ENCODE data around the gene L2HGDH. TPM values are rescaled to one million over a fixed set of nuclear protein-coding genes. Genes with fewer than 3 reads are reported as not detected.

The L2HGDH gene
- total and polyA plus RNA-seq, 10 of the 15 experiments (the other 5 are each of a cell fraction or from before 2014, with no cell fraction given), result 2.6 to 18.3 (median 13.5) TPM

DNA sequence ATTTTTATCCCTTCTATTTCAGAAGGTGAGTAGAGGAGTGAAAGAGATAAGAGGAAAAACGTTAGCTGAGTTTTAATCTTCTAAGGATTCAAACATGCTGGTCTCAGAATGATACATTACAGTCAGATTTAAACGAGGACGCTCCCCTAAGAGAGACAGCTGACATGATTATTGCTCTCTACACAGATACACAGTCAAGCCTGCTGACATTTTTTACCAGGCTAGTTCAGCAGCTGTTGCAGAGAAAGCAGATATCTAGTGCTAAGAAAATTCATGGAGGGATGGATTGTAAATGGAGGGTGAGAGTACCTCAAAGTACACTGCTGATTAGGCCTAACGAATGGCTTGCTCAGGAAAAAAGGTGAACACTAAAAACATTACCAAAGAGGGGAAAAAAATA, 48.7 kb downstream of the L2HGDH start (continued):
- TF ChIP-seq, protein P1, sequence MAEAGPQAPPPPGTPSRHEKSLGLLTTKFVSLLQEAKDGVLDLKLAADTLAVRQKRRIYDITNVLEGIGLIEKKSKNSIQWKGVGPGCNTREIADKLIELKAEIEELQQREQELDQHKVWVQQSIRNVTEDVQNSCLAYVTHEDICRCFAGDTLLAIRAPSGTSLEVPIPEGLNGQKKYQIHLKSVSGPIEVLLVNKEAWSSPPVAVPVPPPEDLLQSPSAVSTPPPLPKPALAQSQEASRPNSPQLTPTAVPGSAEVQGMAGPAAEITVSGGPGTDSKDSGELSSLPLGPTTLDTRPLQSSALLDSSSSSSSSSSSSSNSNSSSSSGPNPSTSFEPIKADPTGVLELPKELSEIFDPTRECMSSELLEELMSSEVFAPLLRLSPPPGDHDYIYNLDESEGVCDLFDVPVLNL (IDR thresholded peaks at IDR 0.05; ENCODE audit: low read depth, low read length), result no peak
- TF ChIP-seq NFXL1 (IDR thresholded peaks at IDR 0.05; ENCODE audit: borderline replicate concordance) (no peak), ZNF207 (IDR thresholded peaks at IDR 0.05; ENCODE audit: borderline replicate concordance) (no peak)

DNA sequence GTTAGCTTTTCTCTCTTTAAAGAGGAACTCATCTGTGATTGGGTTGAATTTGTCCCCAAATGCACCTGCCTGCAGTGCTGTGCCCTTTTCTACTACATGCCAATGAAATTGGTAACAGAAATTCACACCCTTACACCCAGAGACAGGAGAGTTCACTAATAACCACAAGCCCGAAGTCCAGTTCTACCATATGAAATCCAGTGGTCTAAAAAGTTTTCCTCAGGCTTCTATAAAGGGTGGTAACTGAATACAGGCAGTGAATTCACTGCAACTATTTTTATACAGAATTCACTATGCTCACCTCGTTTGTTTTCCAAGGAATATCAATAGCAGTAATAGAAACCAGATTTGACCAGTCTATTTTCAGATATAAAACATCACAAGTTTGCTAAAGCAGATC, 49.2 kb downstream of the L2HGDH start:
- intact Hi-C loops (cut with micrococcal nuclease; ENCODE audit: unreplicated experiment), result no loop called here
- Histone ChIP-seq H3K36me3 (ENCODE audit: control insufficient read depth in 2 of 2, insufficient read depth in 2 of 2, low read length in 1 of 2) (no peaks in the 10 kb centered on the region), H3K79me2 (ENCODE audit: control insufficient read depth, insufficient read depth, low read length) (no peaks in the 10 kb centered on the region), H3K9ac (ENCODE audit: control insufficient read depth, insufficient read depth, low read length) (no peak overlapping the region), H2AFZ (ENCODE audit: control insufficient read depth, low read depth, low read length) (no peak overlapping the region), H3K4me3 (no peak overlapping the region), H3K4me2 (ENCODE audit: control insufficient read depth, insufficient read depth) (no peak overlapping the region), H3K4me1 (ENCODE audit: control insufficient read depth, insufficient read depth, low read length) (no peaks in the 10 kb centered on the region), H4K20me1 (ENCODE audit: control insufficient read depth, insufficient read depth) (no peaks in the 10 kb centered on the region), H3K27ac (ENCODE audit: control insufficient read depth, insufficient read depth) (no peak overlapping the region), H3K9me3 (replicated peaks; ENCODE audit: control insufficient read depth, insufficient read depth, low read length) (no peaks in the 10 kb centered on the region), H3K27me3 (replicated peaks in 1 of 2; ENCODE audit: control insufficient read depth in 2 of 2, insufficient read depth in 2 of 2, low read length in 1 of 2) (no peaks in the 10 kb centered on the region)
- 85% methylated on average over 2 of the region's 2 CpGs for WGBS (ENCODE audit: insufficient coverage, insufficient replicate concordance, low lambda C conversion rate, missing lambda C conversion rate)
- ATAC-seq (no peak), DNase-seq (ENCODE audit: low read depth, low spot score) (no peak), FAIRE-seq (no peak)
- TF ChIP-seq SIN3A (IDR thresholded peaks at IDR 0.05; ENCODE audit: low read depth, low read length), result no peak
- TF ChIP-seq RUNX3 (IDR thresholded peaks at IDR 0.05; ENCODE audit: low read length), result no peak
- RAD21 ChIA-PET (ENCODE audit: unreplicated experiment), result no interaction called here
- SMC1A ChIA-PET (ENCODE audit: uncharacterized antibody, unreplicated experiment), result interaction anchor here (0.9 to 1.2 kb wide), 4 partner anchors 8 to 256 kb away, joined by 3 to 4 read pairs (median 3); no protein-coding TSS in a partner anchor
- POLR2A ChIA-PET, result interaction anchor here (0.6 to 1.5 kb wide), 2 partner anchors 52 to 383 kb away, joined by 3 to 5 read pairs; no protein-coding TSS in a partner anchor
- no TSS peak for BruUV-seq (replicated peaks)
- in situ Hi-C loops (cut with MboI), result no loop called here
- CTCF ChIA-PET, result interaction anchor here (0.6 to 1.2 kb wide), 3 partner anchors 23 to 567 kb away, joined by 3 to 5 read pairs (median 4); no protein-coding TSS in a partner anchor
